GM21786 (cell line): ENCODE results near the gene SEC16A.

Experiments
- ATAC-seq: cut with Tn5 transposase; IDR thresholded peaks from one replicate; pipeline ENCODE4 v1.9.1; 2021; ENCODE audit not compliant: unreplicated experiment

SEC16A gene

GRCh38 chr9:136519263-136520052, 36.6 kb upstream of the SEC16A start:
- no peak for ATAC-seq

GRCh38 chr9:136518623-136519022, 35.8 kb upstream of the SEC16A start:
- no peak for ATAC-seq

DNA sequence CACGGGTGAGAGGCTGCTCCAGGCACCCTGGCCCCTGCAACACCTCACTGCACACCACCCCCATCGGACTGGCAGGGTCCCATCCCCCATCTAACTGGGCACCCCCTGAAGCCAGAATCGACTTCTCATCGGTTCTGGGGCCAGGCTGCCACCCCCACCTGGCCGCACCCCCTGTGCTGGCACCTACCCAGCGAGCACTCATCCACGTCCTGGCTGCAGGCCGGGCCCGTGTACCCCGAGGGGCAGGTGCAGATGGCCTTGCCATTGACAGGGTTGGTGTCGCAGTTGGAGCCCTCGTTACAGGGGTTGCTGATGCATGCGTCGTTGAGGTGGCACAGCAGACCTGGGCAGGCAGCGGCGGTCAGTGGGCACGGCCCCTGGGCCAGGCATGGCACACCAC, 35.1 kb upstream of the SEC16A start:
- no peak for ATAC-seq

DNA sequence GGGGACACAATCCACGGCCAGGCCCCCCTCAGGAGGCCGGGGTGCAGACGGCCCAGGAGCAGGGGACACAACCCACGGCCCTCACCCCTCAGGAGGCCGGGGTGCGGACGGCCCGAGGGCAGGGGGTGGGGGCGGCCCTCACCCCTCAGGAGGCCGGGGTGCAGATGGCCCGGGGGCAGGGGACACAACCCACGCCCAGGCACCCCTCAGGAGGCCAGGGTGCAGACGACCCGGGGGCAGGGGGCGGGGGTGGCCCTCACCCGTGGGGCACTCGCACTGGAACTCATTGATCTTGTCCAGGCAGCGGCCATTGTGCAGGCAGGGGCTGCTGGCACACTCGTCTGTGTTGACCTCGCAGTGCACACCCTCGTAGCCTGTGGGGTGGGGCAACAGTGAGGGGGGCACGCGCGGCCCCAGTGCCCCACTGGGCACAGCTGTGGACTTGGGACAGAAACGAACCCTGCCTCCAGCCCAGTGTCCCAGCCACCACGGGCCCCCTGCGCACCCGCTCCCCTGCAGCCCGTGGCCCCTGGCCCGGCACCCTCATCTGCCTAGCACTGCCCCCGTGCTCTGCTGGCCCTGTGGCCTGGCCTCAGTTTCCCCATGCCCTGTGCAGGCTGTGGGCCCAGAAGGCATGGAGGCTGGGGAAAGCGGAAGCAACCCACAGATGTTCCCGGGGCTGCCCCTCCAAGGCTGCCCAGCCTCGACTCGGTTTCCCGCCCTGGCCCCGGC, 34.3 kb upstream of the SEC16A start:
- ATAC-seq: no peak

DNA sequence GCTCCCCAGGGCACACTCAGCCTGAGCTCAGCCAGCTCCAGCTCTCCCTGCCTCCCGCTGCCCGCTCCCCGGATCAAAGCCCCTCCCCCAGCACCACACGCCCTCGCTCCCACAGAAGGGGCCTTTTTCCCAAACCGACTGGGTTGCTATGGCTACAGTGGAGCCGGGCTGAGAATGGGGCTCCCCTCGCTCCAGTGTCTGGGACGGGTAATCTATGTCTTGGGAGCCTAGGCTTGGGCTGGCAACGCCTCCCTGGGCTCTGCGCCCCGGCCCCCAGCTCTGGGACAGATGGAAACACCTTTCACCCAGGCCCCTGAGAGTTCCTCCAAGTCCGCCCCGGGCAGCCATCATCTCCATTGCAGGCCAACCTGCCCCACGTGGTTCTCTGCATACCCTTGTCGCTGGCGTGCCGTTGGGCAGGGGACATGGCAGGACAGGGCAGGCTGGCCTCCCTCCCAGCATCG, 33.4 kb upstream of the SEC16A start:
- ATAC-seq: no peak

GRCh38 chr9:136515276-136515675, 32.4 kb upstream of the SEC16A start:
- no peak for ATAC-seq

DNA sequence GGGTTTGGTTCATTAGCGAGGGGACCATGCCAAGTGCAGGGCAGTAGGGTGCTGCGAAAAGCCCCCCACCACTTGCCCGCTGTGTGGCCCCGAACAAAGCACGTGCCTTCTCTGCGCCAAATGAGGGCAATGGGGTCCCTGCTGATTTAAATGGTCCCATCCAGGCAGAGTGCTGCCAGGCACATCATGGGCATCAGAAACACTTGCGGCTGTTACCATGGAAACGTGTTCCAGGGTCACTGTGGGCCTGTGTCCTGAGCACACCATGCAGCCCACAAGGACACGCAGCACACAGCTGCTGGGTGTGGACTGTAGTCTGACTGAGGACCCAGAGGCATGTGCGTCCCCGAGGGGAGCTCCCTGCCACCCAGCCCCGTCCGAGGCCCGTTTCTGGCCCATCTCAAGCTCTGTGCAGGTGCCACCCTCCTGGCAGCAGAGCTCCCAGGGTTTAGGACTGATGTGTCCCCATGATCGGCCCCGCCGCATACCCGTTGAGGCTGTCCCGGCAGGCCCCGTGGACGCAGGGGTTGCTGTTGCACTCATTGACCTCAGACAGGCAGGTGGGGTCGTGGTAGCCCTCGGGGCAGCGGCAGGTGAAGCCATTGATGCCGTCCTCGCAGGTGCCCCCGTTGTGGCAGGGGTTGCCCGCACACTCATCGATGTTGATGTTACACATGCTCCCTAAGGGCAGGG, 31.3 kb upstream of the SEC16A start:
- ATAC-seq: no peak

- ATAC-seq: no peak
Measured at GRCh38 chr9:136513191-136513590, 30.4 kb upstream of the SEC16A start.

DNA sequence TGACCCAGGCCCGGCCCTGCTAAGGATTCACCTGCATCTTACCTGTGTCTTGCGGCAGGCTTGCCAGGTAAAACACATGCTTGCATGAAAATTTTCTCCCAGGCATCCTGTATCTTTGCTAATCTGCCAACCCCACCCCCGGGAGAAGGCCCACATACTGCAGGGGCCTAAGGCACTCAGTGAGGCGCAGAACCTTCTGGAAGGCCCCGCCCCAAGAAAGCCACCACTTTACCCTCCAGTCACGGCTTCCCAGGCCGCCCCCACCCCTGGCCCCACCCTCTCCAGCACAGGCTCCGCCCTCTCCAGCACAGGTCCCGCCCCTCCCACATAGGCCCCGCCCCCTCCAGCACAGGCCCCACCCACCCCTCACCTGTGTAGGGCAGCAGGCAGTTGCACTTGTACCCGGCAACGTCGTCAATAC, 29.8 kb upstream of the SEC16A start:
- ATAC-seq: no peak

DNA sequence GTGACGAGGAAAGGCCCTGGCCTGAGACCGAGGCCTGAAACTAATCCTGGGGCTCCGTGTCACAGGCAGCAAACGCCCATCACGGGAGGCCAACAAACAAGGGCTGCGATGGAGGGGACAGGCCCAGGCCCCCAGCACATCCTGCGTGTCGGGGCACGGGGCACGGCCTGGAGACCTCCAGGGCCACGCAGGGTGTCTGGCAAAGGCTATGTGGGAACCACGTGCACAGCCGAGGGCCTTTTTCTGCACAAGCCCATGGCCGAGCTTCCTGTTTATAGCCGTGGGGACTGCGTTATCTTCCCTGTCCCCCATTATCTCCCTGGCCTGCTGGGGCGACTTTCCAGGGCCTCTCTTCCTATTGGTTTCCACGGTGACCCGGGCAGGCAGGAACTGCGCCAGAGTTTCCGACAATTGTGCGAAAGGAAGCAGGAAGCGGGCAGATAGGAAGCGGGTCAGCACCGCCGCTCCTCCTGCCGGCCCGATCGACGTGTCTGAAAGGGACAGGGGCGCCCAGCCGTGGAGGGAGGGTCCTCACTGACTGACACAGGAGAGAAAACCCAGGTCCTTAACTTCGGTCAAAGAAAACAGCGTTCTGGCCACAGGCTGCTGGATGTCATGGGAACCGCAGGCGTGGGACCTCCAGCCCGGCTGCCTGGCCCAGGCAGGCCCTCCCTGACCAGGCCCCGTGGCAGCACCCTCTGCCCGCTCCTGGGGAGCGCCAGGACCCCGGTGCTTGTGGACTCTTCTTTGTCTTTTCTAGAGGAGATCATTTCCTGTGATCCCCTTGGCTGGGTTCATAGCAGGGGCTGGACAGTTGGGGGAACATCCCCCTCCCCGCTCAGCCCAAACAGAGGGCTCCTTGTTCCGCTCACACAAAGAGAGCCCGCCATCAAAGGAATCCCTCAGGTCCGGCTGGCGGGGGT, 29.1 kb upstream of the SEC16A start:
- ATAC-seq: no peak

DNA sequence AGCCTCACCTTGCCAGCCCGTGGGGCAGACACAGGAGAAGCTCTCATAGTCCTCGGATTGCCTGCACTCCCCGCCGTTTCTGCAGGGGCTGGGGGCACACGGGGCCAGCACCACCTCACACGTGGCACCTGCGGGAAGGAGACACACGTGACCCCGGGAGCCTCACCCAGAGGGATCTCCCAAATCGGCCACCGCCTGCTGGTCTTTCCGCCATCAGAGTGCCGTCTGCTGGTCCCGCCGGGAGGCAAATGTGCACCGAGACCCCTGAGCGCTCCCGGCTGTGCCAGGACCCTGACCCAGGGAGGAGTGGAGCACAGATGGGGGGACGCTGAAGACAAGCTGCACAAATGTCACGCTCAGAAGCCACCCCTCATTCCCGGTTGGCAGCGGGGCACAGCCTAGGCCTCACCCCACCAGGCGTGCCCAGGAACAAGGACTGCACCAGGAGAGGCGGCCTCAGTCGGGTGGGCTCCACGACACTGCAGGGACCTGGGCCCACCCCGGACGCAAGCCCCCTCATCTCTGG, 28.4 kb upstream of the SEC16A start:
- ATAC-seq: no peak

- ATAC-seq: no peak
Measured at GRCh38 chr9:136510561-136510960, 27.7 kb upstream of the SEC16A start.

GRCh38 chr9:136509549-136509948, 26.7 kb upstream of the SEC16A start:
- ATAC-seq: no peak

GRCh38 chr9:136508729-136509500, 26.1 kb upstream of the SEC16A start:
- no peak for ATAC-seq

DNA sequence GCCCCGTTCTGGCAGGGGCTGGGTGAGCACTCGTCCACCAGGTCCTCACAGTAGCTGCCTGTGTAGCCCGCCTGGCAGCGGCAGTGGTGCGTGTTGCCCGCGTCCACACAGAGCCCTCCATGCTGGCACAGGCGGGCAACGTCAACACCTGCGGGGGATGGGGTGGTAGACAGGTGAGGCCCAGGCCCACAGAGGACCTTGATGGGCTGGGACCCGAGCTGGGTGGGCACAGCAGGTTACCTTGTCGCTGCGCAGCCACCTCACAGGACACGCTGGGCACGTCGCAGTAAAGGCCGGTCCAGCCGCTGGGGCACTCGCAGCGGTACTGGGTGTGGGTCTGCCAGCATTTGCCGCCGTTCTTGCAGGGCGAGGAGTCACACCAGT, 25.1 kb upstream of the SEC16A start:
- ATAC-seq: no peak

DNA sequence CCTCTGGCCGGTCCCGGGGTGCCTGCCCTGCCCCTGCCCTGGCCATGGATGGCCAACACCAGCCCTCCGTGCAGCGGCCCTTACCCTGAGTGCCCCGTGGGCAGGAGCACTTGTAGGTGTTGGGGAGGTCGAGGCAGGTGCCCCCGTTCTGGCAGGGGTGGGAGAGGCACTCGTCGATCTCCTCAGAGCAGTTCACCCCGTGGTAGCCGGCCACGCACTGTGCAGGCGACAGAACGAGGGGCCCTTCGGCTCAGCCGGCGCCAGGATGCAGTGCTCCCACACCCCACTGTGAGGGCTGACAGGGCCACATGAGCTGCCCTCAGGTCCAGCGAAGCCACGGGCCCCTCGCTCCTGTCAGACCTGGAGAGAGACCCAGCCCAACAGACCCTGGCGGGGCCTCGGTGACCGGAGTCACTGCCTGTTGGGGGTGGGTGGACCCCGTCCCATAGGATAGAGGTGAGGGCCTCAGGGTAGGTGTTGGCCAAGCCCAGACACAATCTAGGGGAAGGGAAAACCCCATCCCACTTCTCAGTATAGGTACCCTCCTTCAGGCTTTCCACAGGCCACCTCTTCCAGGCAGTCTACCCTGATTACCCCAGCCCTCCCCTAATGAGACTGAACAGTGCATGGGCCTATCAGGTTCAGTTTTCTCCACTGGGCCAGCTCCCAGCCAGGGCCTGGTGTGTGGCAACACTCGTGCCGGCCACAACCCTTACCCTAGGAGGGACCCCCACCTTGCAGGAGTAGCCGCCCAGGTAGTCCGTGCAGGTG, 24.6 kb upstream of the SEC16A start:
- ATAC-seq: no peak

- no peak for ATAC-seq
Measured at GRCh38 chr9:136506425-136506824, 23.6 kb upstream of the SEC16A start.

GRCh38 chr9:136505406-136506403, 22.9 kb upstream of the SEC16A start:
- no peak for ATAC-seq
